Lower lobe of right lung (tissue), 2 donors: Measurements from ENCODE around the gene PDPN. TPM values are rescaled to one million over a fixed set of nuclear protein-coding genes. Genes with fewer than 3 reads are reported as not detected.
A peak's percentile ranks its signal among the peaks of the same experiment; 100 is the strongest.

ENCODE experiments used
- ATAC-seq, 2 donors: fragments of 200-7000 bp; cut with Tn5 transposase; one replicate each; pipeline ENCODE4 v1.9.1; 2020 to 2022; ENCODE audit warnings: mild to moderate bottlenecking in 2 of 2, moderate library complexity in 2 of 2
- DNase-seq: peaks from one replicate; pipeline ENCODE4 v3.0.0-alpha.2; 2020
- H3K27ac ChIP-seq: fragments of 200-600 bp; one replicate; pipeline ENCODE4 v1.8.0; 2022
- H3K27me3 ChIP-seq: fragments of 200-600 bp; one replicate; pipeline ENCODE4 v1.8.0; 2022; ENCODE audit warnings: low read depth
- H3K36me3 ChIP-seq: fragments of 200-600 bp; one replicate; pipeline ENCODE4 v1.8.0; 2022; ENCODE audit warnings: mild to moderate bottlenecking
- H3K4me1 ChIP-seq: fragments of 200-600 bp; one replicate; pipeline ENCODE4 v1.8.0; 2022
- H3K4me3 ChIP-seq: fragments of 200-600 bp; one replicate; pipeline ENCODE4 v1.8.0; 2022; ENCODE audit warnings: mild to moderate bottlenecking
- H3K9me3 ChIP-seq: fragments of 200-600 bp; one replicate; pipeline ENCODE4 v1.8.0; 2022
- CTCF ChIP-seq: fragments of 200-600 bp; IDR thresholded peaks from one replicate; pipeline ENCODE4 v1.8.0; 2022; ENCODE audit warnings: antibody characterized with exemption, mild to moderate bottlenecking
- intact Hi-C: fragments of 100-400 bp; cut with DNase I; formaldehyde crosslinking; loops from one replicate; pipeline ENCODE4 v1.11.0; 2022
- long read RNA-seq: library from polyadenylated mRNA; unstranded; transcript quantifications from one replicate; pipeline ENCODE4 v2.0.0, GENCODE V29; 2021
- total RNA-seq: library from RNA; stranded (reverse); fragmentation: NEBNext Ultra II Directional; extraction: Animal tissue kit (Norgen Biotek cat#: 25700); gene quantifications from one replicate; pipeline ENCODE4 v1.2.1, GENCODE V29; 2021
- donor health status: DM: no; HTN: yes; CAD: no; lungs with severe emphysema.

PDPN gene
- total RNA-seq = 33.3 TPM
- long read RNA-seq, transcript PDPN-201 (6 exons, 3,104 nt) = major isoform, 13 of 33 reads
- long read RNA-seq, transcript PDPN-202 (6 exons, 2,801 nt) = minor isoform, 11 of 33 reads
- long read RNA-seq, partial matches to known transcripts = 1 of 33 reads
- long read RNA-seq, other reads (novel, unspliced or antisense) = 6 of 33 reads

GRCh38 chr1:13583595-13583965, at the start of gene PDPN:
Gene PDPN (plus strand): TSS chr1:13583832. CDS start chr1:13584034, 202 bp downstream.
- intact Hi-C loops = no loop called here
- peak within 1 kb of the TSS; percentile 81 for H3K27ac ChIP-seq
- H3K4me1 ChIP-seq = peaks cover 3% of the 10 kb centered on the region
- DNase-seq (no peak), ATAC-seq (peak; percentile 66 to 75)
- H3K27me3 ChIP-seq = peaks cover 27% of the 10 kb centered on the region
- no peaks in the 10 kb centered on the region for H3K36me3 ChIP-seq
- TF ChIP-seq CTCF = no peak
- H3K4me3 ChIP-seq = peak within 1 kb of the TSS; percentile 54
- no peaks in the 10 kb centered on the region for H3K9me3 ChIP-seq

- no peak overlapping the region for H3K4me3 ChIP-seq
- H3K9me3 ChIP-seq = no peaks in the 10 kb centered on the region
- no peak for ATAC-seq
- DNase-seq = no peak
- no peak overlapping the region for H3K27ac ChIP-seq
- no peaks in the 10 kb centered on the region for H3K4me1 ChIP-seq
- no peaks in the 10 kb centered on the region for H3K27me3 ChIP-seq
- no peaks in the 10 kb centered on the region for H3K36me3 ChIP-seq
- intact Hi-C loops = no loop called here
- TF ChIP-seq CTCF = no peak
Measured at GRCh38 chr1:13535227-13535626, 48.4 kb upstream of the PDPN start.

- DNase-seq (no peak), ATAC-seq (no peak)
- H3K27ac ChIP-seq = no peak overlapping the region
- TF ChIP-seq CTCF = no peak
- H3K36me3 ChIP-seq = no peaks in the 10 kb centered on the region
- H3K4me3 ChIP-seq = no peak overlapping the region
- no peaks in the 10 kb centered on the region for H3K9me3 ChIP-seq
- H3K4me1 ChIP-seq = no peaks in the 10 kb centered on the region
- intact Hi-C loops = no loop called here
- H3K27me3 ChIP-seq = no peaks in the 10 kb centered on the region
Measured at GRCh38 chr1:13536571-13536970, 47.1 kb upstream of the PDPN start.

GRCh38 chr1:13538832-13539231, 44.8 kb upstream of the PDPN start:
- H3K27me3 ChIP-seq = no peaks in the 10 kb centered on the region
- no peak for DNase-seq
- H3K9me3 ChIP-seq = no peaks in the 10 kb centered on the region
- no peak overlapping the region for H3K27ac ChIP-seq
- TF ChIP-seq CTCF = no peak
- intact Hi-C loops = no loop called here
- no peaks in the 10 kb centered on the region for H3K4me1 ChIP-seq
- no peak for ATAC-seq
- H3K36me3 ChIP-seq = no peaks in the 10 kb centered on the region
- no peak overlapping the region for H3K4me3 ChIP-seq

- ATAC-seq (no peak), DNase-seq (no peak)
- Histone ChIP-seq H3K27me3 (no peaks in the 10 kb centered on the region), H3K4me1 (no peaks in the 10 kb centered on the region), H3K4me3 (no peak overlapping the region), H3K9me3 (no peaks in the 10 kb centered on the region), H3K36me3 (no peaks in the 10 kb centered on the region), H3K27ac (no peak overlapping the region)
- intact Hi-C loops = no loop called here
- no peak for TF ChIP-seq CTCF
Measured at GRCh38 chr1:13539683-13540082, 43.9 kb upstream of the PDPN start.

GRCh38 chr1:13540866-13541265, 42.8 kb upstream of the PDPN start:
- Histone ChIP-seq H3K27me3 (no peaks in the 10 kb centered on the region), H3K36me3 (no peaks in the 10 kb centered on the region), H3K9me3 (no peaks in the 10 kb centered on the region), H3K27ac (no peak overlapping the region), H3K4me1 (no peaks in the 10 kb centered on the region), H3K4me3 (no peak overlapping the region)
- TF ChIP-seq CTCF = no peak
- DNase-seq (no peak), ATAC-seq (no peak)
- intact Hi-C loops = no loop called here
